ENCODE measurements around the gene ODF4. TPM values are rescaled to one million over a fixed set of nuclear protein-coding genes. Genes with fewer than 3 reads are reported as not detected.

ODF4 gene
- total RNA-seq, 1 donor from 2014 or later, result not detected

GRCh38 chr17:8337802-8338752 is 1.6 kb upstream of the ODF4 start:
- peaks cover 28% of the 10 kb centered on the region for H3F3A ChIP-seq (ENCODE audit: low read depth)
- Mint-ChIP-seq H3K4me1 (peaks cover 27% of the 10 kb centered on the region), H3K4me3 (peak overlapping the region; percentile 0), H3K9me3 (no peaks in the 10 kb centered on the region), H3K27me3 (ENCODE audit: insufficient read depth, low read depth) (peaks cover 4% of the 10 kb centered on the region), H3K27ac (peak overlapping the region; percentile 77), H3K36me3 (no peaks in the 10 kb centered on the region)
- no peaks in the 10 kb centered on the region for H3K27me3 ChIP-seq
- H4K20me1 ChIP-seq (ENCODE audit: low read depth), result no peaks in the 10 kb centered on the region
- no peaks in the 10 kb centered on the region for H3K79me2 ChIP-seq (ENCODE audit: low read depth)
- H2AFZ ChIP-seq (replicated peaks), result peak overlapping the region; percentile 48
- peak overlapping the region; percentile 71 for H3K4me2 ChIP-seq
- H3K9ac ChIP-seq, result peak overlapping the region; percentile 1
- H3K9me3 ChIP-seq (ENCODE audit: low read depth), result no peaks in the 10 kb centered on the region
- H3K4me1 ChIP-seq, result peaks cover 16% of the 10 kb centered on the region
- no peak for TF ChIP-seq CTCF (IDR thresholded peaks at IDR 0.05)
- peak; percentile 72 for DNase-seq (ENCODE audit: low spot score)
- H3K27ac ChIP-seq, result no peak overlapping the region
- peak overlapping the region; percentile 14 for H3K4me3 ChIP-seq
- no peaks in the 10 kb centered on the region for H3K36me3 ChIP-seq

- Histone ChIP-seq H3F3A (ENCODE audit: low read depth) (peaks cover 28% of the 10 kb centered on the region), H2AFZ (replicated peaks) (peak overlapping the region; percentile 48), H3K9ac (no peak overlapping the region), H3K27me3 (no peaks in the 10 kb centered on the region), H3K4me3 (peak overlapping the region; percentile 14), H3K36me3 (no peaks in the 10 kb centered on the region), H3K27ac (no peak overlapping the region), H3K4me2 (peak overlapping the region; percentile 71), H3K79me2 (ENCODE audit: low read depth) (no peaks in the 10 kb centered on the region), H3K9me3 (ENCODE audit: low read depth) (no peaks in the 10 kb centered on the region), H4K20me1 (ENCODE audit: low read depth) (no peaks in the 10 kb centered on the region), H3K4me1 (peaks cover 16% of the 10 kb centered on the region)
- no peaks in the 10 kb centered on the region for H3K9me3 Mint-ChIP-seq
- peaks cover 4% of the 10 kb centered on the region for H3K27me3 Mint-ChIP-seq (ENCODE audit: insufficient read depth, low read depth)
- no peaks in the 10 kb centered on the region for H3K36me3 Mint-ChIP-seq
- TF ChIP-seq CTCF (IDR thresholded peaks at IDR 0.05) (no peak), EZH2 (IDR thresholded peaks at IDR 0.05) (no peak), EZH2phosphoT487 (IDR thresholded peaks at IDR 0.05) (no peak)
- DNase-seq (ENCODE audit: low spot score), result peak; percentile 28
- no peak overlapping the region for H3K4me3 Mint-ChIP-seq
- H3K27ac Mint-ChIP-seq, result no peak overlapping the region
- H3K4me1 Mint-ChIP-seq, result peaks cover 24% of the 10 kb centered on the region
Measured at GRCh38 chr17:8338753-8339140, 893 bp upstream of the ODF4 start.

DNA sequence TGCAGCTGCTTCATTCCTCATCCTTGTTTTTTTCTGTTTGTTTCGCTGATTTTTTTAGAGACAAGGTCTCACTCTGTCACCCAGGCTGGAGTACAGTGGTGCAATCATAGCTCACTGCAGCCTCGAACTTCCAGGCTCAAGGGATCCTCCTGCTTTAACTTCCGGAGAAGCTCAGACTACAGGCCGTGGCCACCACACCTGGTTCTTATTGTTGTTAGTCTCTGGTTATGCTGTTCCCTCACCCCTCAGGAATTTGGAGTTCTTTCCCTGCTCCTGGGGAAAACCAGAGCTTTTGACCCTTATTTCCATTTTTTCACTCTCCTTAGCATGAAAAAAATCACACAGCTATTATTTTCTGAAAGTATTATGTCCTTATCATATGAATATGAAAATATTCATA is 1.8 kb downstream of the ODF4 start:
- Histone ChIP-seq H3K4me2 (no peak overlapping the region), H4K20me1 (ENCODE audit: low read depth) (no peaks in the 10 kb centered on the region), H3K9ac (no peak overlapping the region), H3K27ac (no peak overlapping the region), H3K4me3 (no peak overlapping the region), H3K27me3 (no peaks in the 10 kb centered on the region), H2AFZ (replicated peaks) (peak overlapping the region; percentile 65), H3K36me3 (no peaks in the 10 kb centered on the region), H3F3A (ENCODE audit: low read depth) (peaks cover 28% of the 10 kb centered on the region), H3K9me3 (ENCODE audit: low read depth) (no peaks in the 10 kb centered on the region), H3K79me2 (ENCODE audit: low read depth) (no peaks in the 10 kb centered on the region), H3K4me1 (peaks cover 16% of the 10 kb centered on the region)
- Mint-ChIP-seq H3K27ac (no peak overlapping the region), H3K27me3 (ENCODE audit: insufficient read depth, low read depth) (peaks cover 10% of the 10 kb centered on the region), H3K9me3 (no peaks in the 10 kb centered on the region), H3K4me1 (peaks cover 21% of the 10 kb centered on the region), H3K36me3 (no peaks in the 10 kb centered on the region), H3K4me3 (no peak overlapping the region)
- TF ChIP-seq EZH2 (IDR thresholded peaks at IDR 0.05), result no peak
- TF ChIP-seq EZH2phosphoT487 (IDR thresholded peaks at IDR 0.05), result no peak
- TF ChIP-seq CTCF (IDR thresholded peaks at IDR 0.05), result no peak
- no peak for DNase-seq (ENCODE audit: low spot score)

All from neural progenitor cell (in vitro differentiated cells).